GM19240 (cell line): ENCODE measurements around the gene IZUMO4.

Experiments
- DNase-seq: peaks from one replicate; pipeline ENCODE4 v3.0.0; 2011; ENCODE audit warnings: low spot score; ENCODE audit not compliant: insufficient read length

Gene IZUMO4

GRCh38 chr19:2096480-2097202, at the start of gene IZUMO4:
Gene IZUMO4 (plus strand): TSS chr19:2096915. CDS start chr19:2096946, 31 bp downstream.
- peak; percentile 97 for DNase-seq

GRCh38 chr19:2047076-2047448, 49.7 kb upstream of the IZUMO4 start:
- DNase-seq, result no peak

- no peak for DNase-seq
Observed at GRCh38 chr19:2047449-2048103, 49.1 kb upstream of the IZUMO4 start.

- no peak for DNase-seq
Observed at GRCh38 chr19:2048104-2048958, 48.4 kb upstream of the IZUMO4 start.

- no peak for DNase-seq
Observed at GRCh38 chr19:2048959-2049740, 47.6 kb upstream of the IZUMO4 start.

- peak; percentile 44 for DNase-seq
Observed at GRCh38 chr19:2049741-2050348, 46.9 kb upstream of the IZUMO4 start.

GRCh38 chr19:2050349-2050990, 46.2 kb upstream of the IZUMO4 start:
- DNase-seq, result no peak

GRCh38 chr19:2050991-2051772, 45.5 kb upstream of the IZUMO4 start, which contains the start of gene MKNK2:
Gene MKNK2 (minus strand): TSS chr19:2051244. CDS start chr19:2050851, 393 bp downstream.
- peak; percentile 57 for DNase-seq

- no peak for DNase-seq
Observed at GRCh38 chr19:2051773-2052704, 44.7 kb upstream of the IZUMO4 start.

GRCh38 chr19:2053601-2054389, 42.9 kb upstream of the IZUMO4 start:
- DNase-seq, result no peak

GRCh38 chr19:2054763-2055162, 42.0 kb upstream of the IZUMO4 start:
- DNase-seq, result no peak

- no peak for DNase-seq
Observed at GRCh38 chr19:2055931-2056836, 40.5 kb upstream of the IZUMO4 start.

- no peak for DNase-seq
Observed at GRCh38 chr19:2056837-2057192, 39.9 kb upstream of the IZUMO4 start.

- DNase-seq, result no peak
Observed at GRCh38 chr19:2057484-2058469, 38.9 kb upstream of the IZUMO4 start.
